A549 (cell line): ENCODE measurements around the gene MRPL42. TPM values are rescaled to one million over a fixed set of nuclear protein-coding genes. Genes with fewer than 3 reads are reported as not detected.
A peak's percentile ranks its signal among the peaks of the same experiment; 100 is the strongest.

ENCODE experiments used
- ATAC-seq, 2 experiments: fragments of 200-7000 bp in 1 of 2; fragments of >200 bp in 1 of 2; cut with Nextera tagmentation in 1 of 2; cut with Tn5 transposase in 1 of 2; 3 replicates each; pipeline versions ENCODE4 v1.8.0 to v1.9.1; 2018 to 2020; ENCODE audit warnings: mild to moderate bottlenecking in 1 of 2, moderate library complexity in 1 of 2
- CTCF ChIA-PET: fragments of 300-600 bp; sonication (Branson Sonifier 250); formaldehyde crosslinking; extraction: SDS; loops from one replicate; lab custom pipeline; 2021; ENCODE audit warnings: antibody characterized with exemption, inconsistent platforms; lab: Yijun Ruan, JAX
- POLR2A ChIA-PET: fragments of 350-600 bp; formaldehyde crosslinking; extraction: SDS; loops from one replicate; lab custom pipeline; 2021; ENCODE audit warnings: antibody characterized with exemption, inconsistent platforms; lab: Yijun Ruan, JAX
- DNase-seq, 2 experiments: peaks; one replicate each; pipeline versions ENCODE4 v3.0.0 to v3.0.0-alpha.2; 2011 to 2016; ENCODE audit warnings: low read depth in 1 of 2, low spot score in 1 of 2
- FAIRE-seq: peaks from 2 replicates; lab custom pipeline; 2011; peaks lifted over from hg19 to GRCh38; lab: Jason Lieb, UNC
- H3K27ac ChIP-seq, 2 experiments: fragments of >200 bp; sonication (Bioruptor Twin); formaldehyde crosslinking; 3 replicates each; pipeline ENCODE4 v1.5.1; 2016 to 2017
- H3K4me1 ChIP-seq: fragments of >200 bp; sonication (Bioruptor Twin); formaldehyde crosslinking; 3 replicates; pipeline ENCODE4 v1.6.1; 2016
- H3K4me2 ChIP-seq: fragments of >200 bp; sonication (Bioruptor Twin); formaldehyde crosslinking; 3 replicates; pipeline ENCODE4 v1.6.1; 2016
- H3K4me3 ChIP-seq: fragments of >200 bp; sonication (Bioruptor Twin); formaldehyde crosslinking; 3 replicates; pipeline ENCODE4 v1.5.1; 2016
- H3K9me3 ChIP-seq: fragments of >200 bp; sonication (Bioruptor Twin); formaldehyde crosslinking; 3 replicates; pipeline ENCODE4 v1.6.1; 2016
- HDAC2 ChIP-seq: fragments of 200-600 bp; sonication (generic); IDR thresholded peaks from 2 replicates; pipeline ENCODE4 v1.6.1; 2016
- MAFK ChIP-seq: fragments of 450-650 bp; IDR thresholded peaks from 2 replicates; pipeline ENCODE4 v1.6.1; 2014; ENCODE audit not compliant: partially characterized antibody
- RAD21 ChIP-seq, 2 experiments: fragments of >200 bp in 1 of 2; sonication (Bioruptor Twin) in 1 of 2; formaldehyde crosslinking in 1 of 2; IDR thresholded peaks in 1 of 2; conservative IDR thresholded peaks in 1 of 2; 2 replicates in 1 of 2; 3 replicates in 1 of 2; pipeline ENCODE4 v1.6.1; 2012 to 2018; ENCODE audit warnings: inconsistent platforms in 1 of 2
- RFX5 ChIP-seq: fragments of 450-650 bp; IDR thresholded peaks from 2 replicates; pipeline ENCODE4 v1.7.1; 2014; ENCODE audit warnings: antibody characterized with exemption, mild to moderate bottlenecking, moderate library complexity
- SMC3 ChIP-seq: fragments of >200 bp; sonication (Bioruptor Twin); formaldehyde crosslinking; IDR thresholded peaks from 3 replicates; pipeline ENCODE4 v1.6.1; 2018; ENCODE audit warnings: inconsistent platforms
- SREBF2 ChIP-seq: fragments of 450-650 bp; IDR thresholded peaks from 2 replicates; pipeline ENCODE4 v1.6.1; 2014; ENCODE audit warnings: mild to moderate bottlenecking, moderate library complexity
- ZNF302 ChIP-seq: fragments of 250-450 bp; sonication (Bioruptor Pico); IDR thresholded peaks from 2 replicates; pipeline ENCODE4 v1.9.0; 2021; ENCODE audit warnings: inconsistent platforms, mild to moderate bottlenecking, moderate library complexity
- WGBS: methylation state at CpG from one replicate; pipeline ENCODE4 v1.1.6; 2017; ENCODE audit errors: missing lambda C conversion rate; 5-methylcytosine and 5-hydroxymethylcytosine counted together
- polyA plus RNA-seq, 4 experiments: library from polyadenylated mRNA; depleted of rRNA in 3 of 4; stranded (reverse); fragments of >200 nt; fragmentation: RNase III in 1 of 4; extraction: RNeasy Plus Mini Kit Qiagen cat#74134 plus additional on column Dnase treatment in 1 of 4; gene quantifications; 2 replicates in 3 of 4; 3 replicates in 1 of 4; pipeline ENCODE4 v1.2.3, GENCODE V29; 2011 to 2017
- small RNA-seq, 6 experiments: library from RNA; depleted of rRNA; stranded (forward); fragments of <200 nt; gene quantifications; one replicate each; pipeline ENCODE3, GENCODE V24; 2012

MRPL42 gene
- polyA plus RNA-seq, 2 of the 4 experiments (the other 2 are of a cell fraction): 73.6 to 201 TPM

- TF ChIP-seq SMC3 (peak; percentile 39; the same call in 2 of the 3 replicates), RFX5 (no peak), MAFK (peak; percentile 47), RAD21 (conservative IDR thresholded peaks at IDR 0.05 in 1 of 2, IDR thresholded peaks at IDR 0.05 in 1 of 2) (peak; percentile 52 to 70), HDAC2 (no peak), ZNF302 (CRISPR knock-in tag) (no peak)
- TF ChIP-seq, all 56 proteins: peak for 14
These were observed 96.7 kb downstream of the MRPL42 start (continued) for GRCh38 chr12:93563807-93564538.

- no peak overlapping the region; a peak in 1 of 6 replicates for H3K27ac ChIP-seq
- no peak overlapping the region for H3K4me2 ChIP-seq
- DNase-seq (no peak), ATAC-seq (no peak), FAIRE-seq (no peak)
- peaks cover 4% of the 10 kb centered on the region; the same call in 2 of the 3 replicates for H3K9me3 ChIP-seq
- H3K4me3 ChIP-seq: no peak overlapping the region
- ChIA-PET POLR2A (no interaction called here), CTCF (interaction anchor here (0.6 to 12.6 kb wide), 5 partner anchors 44 to 546 kb away, joined by 3 to 232 read pairs (median 33); no protein-coding TSS in a partner anchor)
- WGBS: 81% methylated on average over 3 of the region's 3 CpGs
- peaks cover 31% of the 10 kb centered on the region for H3K4me1 ChIP-seq
- TF ChIP-seq SREBF2 (no peak), SMC3 (no peak)
These were observed 98.4 kb downstream of the MRPL42 start for GRCh38 chr12:93565760-93566159.

Small RNAs within 50 kb of the gene (small RNA-seq; reads per million reads assigned to genes)
- gene RF00019: 0 reads per million in 6 experiments

Other genes starting within 250 kb of the MRPL42 start
- gene NUDT4, start 89.6 kb upstream of the MRPL42 start, polyA plus RNA-seq (2011; rRNA removed): 33.0 and 41.0 TPM in 2 replicates
- 18.6 to 20.1 TPM (median 19.6 TPM) in 3 replicates for gene NUDT4, start 89.6 kb upstream of the MRPL42 start, polyA plus RNA-seq (2017; fragmentation: RNase III; extraction: RNeasy Plus Mini Kit Qiagen cat#74134 plus additional on column Dnase treatment)
- 160 and 187 TPM in 2 replicates for gene UBE2N, start 25.6 kb upstream of the MRPL42 start, polyA plus RNA-seq (2011; rRNA removed)
- 163 to 187 TPM (median 168 TPM) in 3 replicates for gene UBE2N, start 25.6 kb upstream of the MRPL42 start, polyA plus RNA-seq (2017; fragmentation: RNase III; extraction: RNeasy Plus Mini Kit Qiagen cat#74134 plus additional on column Dnase treatment)
- gene SOCS2, start 105.2 kb downstream of the MRPL42 start, polyA plus RNA-seq (2011; rRNA removed): 18.5 and 21.8 TPM in 2 replicates
- 17.3 to 22.2 TPM (median 18.1 TPM) in 3 replicates for gene SOCS2, start 105.2 kb downstream of the MRPL42 start, polyA plus RNA-seq (2017; fragmentation: RNase III; extraction: RNeasy Plus Mini Kit Qiagen cat#74134 plus additional on column Dnase treatment)
- gene CRADD, start 209.9 kb downstream of the MRPL42 start, polyA plus RNA-seq (2011; rRNA removed): 21.8 and 23.0 TPM in 2 replicates
- 12.8 to 14.3 TPM (median 13.2 TPM) in 3 replicates for gene CRADD, start 209.9 kb downstream of the MRPL42 start, polyA plus RNA-seq (2017; fragmentation: RNase III; extraction: RNeasy Plus Mini Kit Qiagen cat#74134 plus additional on column Dnase treatment)